ENCODE measurements around the gene OSBPL3. TPM values are rescaled to one million over a fixed set of nuclear protein-coding genes. Genes with fewer than 3 reads are reported as not detected.
A peak's percentile ranks its signal among the peaks of the same experiment; 100 is the strongest.

The OSBPL3 gene
- total and polyA plus RNA-seq, 2 donors (not counting 1 experiment from before 2014, with no cell fraction given): 22.7 to 70.2 TPM

DNA sequence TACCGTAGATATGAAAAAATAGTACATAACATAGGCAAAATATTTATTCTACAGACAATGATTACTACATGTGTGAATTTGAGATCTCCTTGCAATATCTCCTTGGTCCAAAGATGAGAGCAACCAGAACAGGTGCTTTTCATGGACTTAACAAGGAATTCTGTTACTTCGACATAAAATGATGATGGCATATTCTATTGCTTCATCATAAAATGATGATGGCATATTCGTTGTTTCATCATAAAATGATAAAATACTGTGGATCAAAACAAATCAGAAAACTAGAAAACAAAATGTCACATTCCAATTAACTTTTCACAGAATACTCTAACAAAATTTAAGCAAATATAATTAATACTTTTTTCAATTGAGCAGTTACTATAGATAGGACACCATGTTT, 4.8 kb downstream of the OSBPL3 start:
- Histone ChIP-seq H3K9me3 (ENCODE audit: control insufficient read depth, insufficient read depth, low read depth, low read length) (no peaks in the 10 kb centered on the region), H3K36me3 (ENCODE audit: control insufficient read depth, insufficient read depth, low read length) (no peaks in the 10 kb centered on the region), H3K79me2 (ENCODE audit: control insufficient read depth, insufficient read depth, low read length) (peaks cover 88% of the 10 kb centered on the region), H3K27me3 (ENCODE audit: control insufficient read depth, insufficient read depth, low read length) (no peaks in the 10 kb centered on the region), H3K9ac (ENCODE audit: insufficient read depth, low read length) (no peak overlapping the region), H3K4me1 (ENCODE audit: control insufficient read depth, extremely low read depth, insufficient read depth, low read length) (peaks cover 22% of the 10 kb centered on the region), H2AFZ (ENCODE audit: low read length) (no peak overlapping the region), H3K4me2 (ENCODE audit: extremely low read depth, insufficient read depth, low read length) (no peak overlapping the region), H3K27ac (ENCODE audit: insufficient read depth, low read length) (no peak overlapping the region), H4K20me1 (ENCODE audit: control insufficient read depth, extremely low read depth, insufficient read depth, low read length) (no peaks in the 10 kb centered on the region), H3K4me3 (replicated peaks in 1 of 4; ENCODE audit: control extremely low read depth in 1 of 4, insufficient read depth in 1 of 4, low read depth in 3 of 4, low read length in 4 of 4) (no peak overlapping the region)
- DNase-seq (ENCODE audit: low read depth in 2 of 2): no peak
- TF ChIP-seq, protein P1, sequence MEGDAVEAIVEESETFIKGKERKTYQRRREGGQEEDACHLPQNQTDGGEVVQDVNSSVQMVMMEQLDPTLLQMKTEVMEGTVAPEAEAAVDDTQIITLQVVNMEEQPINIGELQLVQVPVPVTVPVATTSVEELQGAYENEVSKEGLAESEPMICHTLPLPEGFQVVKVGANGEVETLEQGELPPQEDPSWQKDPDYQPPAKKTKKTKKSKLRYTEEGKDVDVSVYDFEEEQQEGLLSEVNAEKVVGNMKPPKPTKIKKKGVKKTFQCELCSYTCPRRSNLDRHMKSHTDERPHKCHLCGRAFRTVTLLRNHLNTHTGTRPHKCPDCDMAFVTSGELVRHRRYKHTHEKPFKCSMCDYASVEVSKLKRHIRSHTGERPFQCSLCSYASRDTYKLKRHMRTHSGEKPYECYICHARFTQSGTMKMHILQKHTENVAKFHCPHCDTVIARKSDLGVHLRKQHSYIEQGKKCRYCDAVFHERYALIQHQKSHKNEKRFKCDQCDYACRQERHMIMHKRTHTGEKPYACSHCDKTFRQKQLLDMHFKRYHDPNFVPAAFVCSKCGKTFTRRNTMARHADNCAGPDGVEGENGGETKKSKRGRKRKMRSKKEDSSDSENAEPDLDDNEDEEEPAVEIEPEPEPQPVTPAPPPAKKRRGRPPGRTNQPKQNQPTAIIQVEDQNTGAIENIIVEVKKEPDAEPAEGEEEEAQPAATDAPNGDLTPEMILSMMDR (conservative IDR thresholded peaks at IDR 0.05 in 1 of 2, IDR thresholded peaks at IDR 0.05 in 1 of 2; ENCODE audit: low read depth in 1 of 2, low read length in 2 of 2): no peak
- no peak for TF ChIP-seq EZH2 (IDR thresholded peaks at IDR 0.05; ENCODE audit: low read length, missing control alignments)

DNA sequence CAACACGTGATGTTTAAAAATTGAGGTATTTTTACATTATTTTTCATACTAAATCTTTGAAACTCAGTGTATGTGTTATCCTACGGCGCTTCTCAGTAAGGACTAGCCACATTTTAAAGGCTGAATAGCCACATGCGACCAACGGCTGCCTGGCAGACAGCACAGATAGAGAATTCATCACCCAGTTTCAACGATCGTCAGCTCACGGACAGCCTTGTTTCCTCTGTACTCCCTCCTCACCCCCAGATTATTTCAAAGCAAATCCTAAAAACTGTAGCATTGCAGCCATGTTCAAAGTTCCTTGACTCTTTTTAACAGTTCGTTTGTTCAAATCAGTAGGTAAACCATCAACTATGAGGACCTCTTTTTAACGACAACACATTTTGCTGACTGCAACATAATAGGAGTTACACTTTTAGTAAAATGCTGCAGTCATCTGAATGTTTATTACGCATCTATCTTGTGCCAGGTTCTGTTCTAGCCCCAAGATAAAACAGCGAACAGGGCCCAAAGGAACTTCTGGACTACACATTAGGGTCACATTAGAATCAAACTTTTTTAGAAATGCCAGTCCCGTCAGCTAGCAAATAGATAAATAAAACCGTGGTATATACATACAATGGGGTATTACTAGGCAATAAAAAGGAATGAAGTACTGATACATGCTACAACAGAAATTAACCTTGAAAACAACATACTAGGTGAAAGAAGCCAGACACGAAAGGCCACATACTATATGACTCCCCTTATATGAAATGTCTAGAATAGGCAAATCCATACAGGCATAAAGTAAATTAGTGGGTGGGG, 5.7 kb downstream of the OSBPL3 start:
- Histone ChIP-seq H3K4me3 (replicated peaks in 1 of 4; ENCODE audit: control extremely low read depth in 1 of 4, insufficient read depth in 1 of 4, low read depth in 3 of 4, low read length in 4 of 4) (no peak overlapping the region), H4K20me1 (ENCODE audit: control insufficient read depth, extremely low read depth, insufficient read depth, low read length) (no peaks in the 10 kb centered on the region), H3K27me3 (ENCODE audit: control insufficient read depth, insufficient read depth, low read length) (no peaks in the 10 kb centered on the region), H3K4me1 (ENCODE audit: control insufficient read depth, extremely low read depth, insufficient read depth, low read length) (peaks cover 22% of the 10 kb centered on the region), H3K4me2 (ENCODE audit: extremely low read depth, insufficient read depth, low read length) (no peak overlapping the region), H2AFZ (ENCODE audit: low read length) (no peak overlapping the region), H3K27ac (ENCODE audit: insufficient read depth, low read length) (no peak overlapping the region), H3K9me3 (ENCODE audit: control insufficient read depth, insufficient read depth, low read depth, low read length) (no peaks in the 10 kb centered on the region), H3K79me2 (ENCODE audit: control insufficient read depth, insufficient read depth, low read length) (peaks cover 91% of the 10 kb centered on the region), H3K9ac (ENCODE audit: insufficient read depth, low read length) (no peak overlapping the region), H3K36me3 (ENCODE audit: control insufficient read depth, insufficient read depth, low read length) (no peaks in the 10 kb centered on the region)
- no peak for TF ChIP-seq EZH2 (IDR thresholded peaks at IDR 0.05; ENCODE audit: low read length, missing control alignments)
- TF ChIP-seq, protein P1 (conservative IDR thresholded peaks at IDR 0.05 in 1 of 2, IDR thresholded peaks at IDR 0.05 in 1 of 2; ENCODE audit: low read depth in 1 of 2, low read length in 2 of 2): no peak
- no peak for DNase-seq (ENCODE audit: low read depth in 2 of 2)

DNA sequence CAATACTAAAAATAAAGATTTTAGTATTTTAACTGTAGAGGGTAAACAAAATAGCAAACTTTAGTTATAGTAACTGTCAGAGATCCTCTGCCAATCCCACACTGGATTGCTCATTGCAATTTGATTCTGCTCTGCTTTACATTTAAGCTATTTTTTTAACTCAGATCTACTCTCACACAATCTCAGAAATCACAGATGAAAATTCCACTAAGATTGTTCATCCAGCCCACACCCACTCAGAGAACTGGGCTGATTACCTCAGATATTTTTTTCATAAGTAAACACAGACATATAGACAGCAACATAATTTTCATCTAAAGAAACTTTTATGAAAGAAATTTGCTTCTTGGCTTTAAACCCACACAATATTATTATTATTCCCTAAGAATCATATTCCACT, 7.0 kb downstream of the OSBPL3 start:
- Histone ChIP-seq H3K4me1 (ENCODE audit: control insufficient read depth, extremely low read depth, insufficient read depth, low read length) (peaks cover 20% of the 10 kb centered on the region), H2AFZ (ENCODE audit: low read length) (no peak overlapping the region)

More for the DNA sequence above, 7.0 kb downstream of the OSBPL3 start:
- H3K27ac ChIP-seq (ENCODE audit: insufficient read depth, low read length): peak overlapping the region; percentile 36
- H3K4me3 ChIP-seq (replicated peaks in 1 of 4; ENCODE audit: control extremely low read depth in 1 of 4, insufficient read depth in 1 of 4, low read depth in 3 of 4, low read length in 4 of 4): no peak overlapping the region
- no peak for TF ChIP-seq EZH2 (IDR thresholded peaks at IDR 0.05; ENCODE audit: low read length, missing control alignments)
- TF ChIP-seq, protein P1 (conservative IDR thresholded peaks at IDR 0.05 in 1 of 2, IDR thresholded peaks at IDR 0.05 in 1 of 2; ENCODE audit: low read depth in 1 of 2, low read length in 2 of 2): no peak
- H3K9ac ChIP-seq (ENCODE audit: insufficient read depth, low read length): no peak overlapping the region
- peak; percentile 77 to 80 for DNase-seq (ENCODE audit: low read depth in 2 of 2)
- H3K4me2 ChIP-seq (ENCODE audit: extremely low read depth, insufficient read depth, low read length): peak overlapping the region; percentile 44
- H3K79me2 ChIP-seq (ENCODE audit: control insufficient read depth, insufficient read depth, low read length): peaks cover 88% of the 10 kb centered on the region
- H3K9me3 ChIP-seq (ENCODE audit: control insufficient read depth, insufficient read depth, low read depth, low read length): no peaks in the 10 kb centered on the region
- H4K20me1 ChIP-seq (ENCODE audit: control insufficient read depth, extremely low read depth, insufficient read depth, low read length): no peaks in the 10 kb centered on the region
- no peaks in the 10 kb centered on the region for H3K36me3 ChIP-seq (ENCODE audit: control insufficient read depth, insufficient read depth, low read length)
- H3K27me3 ChIP-seq (ENCODE audit: control insufficient read depth, insufficient read depth, low read length): no peaks in the 10 kb centered on the region

Measured in fibroblast of lung (primary cell).